NCI-H2107 treated with DMSO at 0.1 percent for 48 hours (cell line): ENCODE measurements around the gene GH2.

Source experiments
- DNase-seq: peaks from one replicate; lab custom pipeline; 2025; ENCODE audit not compliant: unreplicated experiment; lab: John Stamatoyannopoulos, UW

GH2 gene

GRCh38 chr17:63842173-63842539 lies 39.6 kb downstream of the GH2 start:
- DNase-seq: no peak

- peak; percentile 30 for DNase-seq
Observed at GRCh38 chr17:63841350-63842172, 40.2 kb downstream of the GH2 start.

GRCh38 chr17:63840591-63841349 lies 41.0 kb downstream of the GH2 start:
- DNase-seq: no peak

- DNase-seq: peak; percentile 11
Observed at GRCh38 chr17:63838631-63839171, 43.0 kb downstream of the GH2 start.

GRCh38 chr17:63837962-63838600 lies 43.7 kb downstream of the GH2 start:
- DNase-seq: no peak

DNA sequence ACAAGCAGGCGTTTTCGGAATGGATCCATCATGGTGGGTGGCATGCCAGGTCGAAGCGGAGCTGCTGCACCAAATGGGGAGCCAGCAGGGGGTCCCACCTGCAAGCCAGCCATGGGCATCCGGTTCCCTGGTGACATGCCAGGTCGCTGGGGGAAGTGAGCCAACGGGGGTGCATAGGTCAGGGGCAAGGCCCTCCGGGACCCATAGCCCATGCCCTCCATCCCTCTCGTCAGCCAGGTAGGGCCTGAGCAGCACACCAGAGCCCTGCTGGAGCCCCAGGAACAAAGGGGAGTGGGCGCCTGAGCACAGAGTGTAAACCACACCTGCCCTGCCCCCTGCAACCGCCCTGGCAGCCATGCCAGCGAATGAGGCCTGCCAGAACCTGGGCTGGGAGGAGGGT lies 44.3 kb downstream of the GH2 start:
- no peak for DNase-seq

DNA sequence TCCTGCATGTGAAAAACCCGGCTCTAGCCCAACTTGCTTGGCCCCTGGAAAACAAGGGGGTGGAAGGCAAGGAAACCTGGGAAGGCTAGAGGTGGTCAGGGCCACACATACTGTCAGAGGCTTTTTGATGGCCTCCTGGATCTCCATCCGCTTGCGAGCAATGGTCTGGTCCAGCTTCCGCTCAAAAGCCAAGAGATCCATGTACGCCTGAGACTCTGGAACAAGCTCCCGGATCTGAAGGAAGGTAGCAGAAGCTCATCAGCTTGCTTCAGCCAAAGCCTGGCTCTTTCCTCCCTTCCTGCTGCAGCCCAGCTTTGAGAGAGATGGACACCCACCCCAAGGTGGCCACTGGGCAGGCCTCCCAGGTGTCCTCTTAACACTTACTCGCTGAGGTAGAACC lies 44.9 kb downstream of the GH2 start:
- DNase-seq: no peak

DNA sequence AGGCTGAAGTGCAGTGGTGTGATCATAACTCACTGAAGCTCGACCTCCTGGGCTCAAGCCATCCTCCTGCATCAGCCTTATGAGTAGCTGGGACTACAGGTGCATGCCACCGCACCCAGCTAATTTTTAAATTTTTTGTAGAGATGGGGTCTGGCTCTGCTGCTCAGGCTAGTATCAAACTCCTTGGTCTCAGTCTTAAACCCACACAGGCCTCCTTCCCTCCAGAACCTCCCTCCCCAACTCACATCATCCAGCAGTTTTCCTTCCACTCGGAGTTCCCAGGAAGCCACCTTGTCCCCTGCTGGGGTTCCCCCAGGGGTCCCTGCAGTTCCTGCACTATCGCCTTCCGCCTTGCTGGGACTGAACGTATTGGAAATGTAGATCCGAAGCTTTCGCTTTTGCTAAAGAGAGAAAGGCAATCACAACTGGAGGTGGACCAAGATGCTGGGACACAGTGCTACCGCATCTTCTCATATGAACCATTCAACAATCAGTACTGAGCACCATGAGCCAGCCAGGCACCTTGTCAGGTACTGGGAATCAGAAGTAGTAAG lies 46.5 kb downstream of the GH2 start:
- no peak for DNase-seq

DNA sequence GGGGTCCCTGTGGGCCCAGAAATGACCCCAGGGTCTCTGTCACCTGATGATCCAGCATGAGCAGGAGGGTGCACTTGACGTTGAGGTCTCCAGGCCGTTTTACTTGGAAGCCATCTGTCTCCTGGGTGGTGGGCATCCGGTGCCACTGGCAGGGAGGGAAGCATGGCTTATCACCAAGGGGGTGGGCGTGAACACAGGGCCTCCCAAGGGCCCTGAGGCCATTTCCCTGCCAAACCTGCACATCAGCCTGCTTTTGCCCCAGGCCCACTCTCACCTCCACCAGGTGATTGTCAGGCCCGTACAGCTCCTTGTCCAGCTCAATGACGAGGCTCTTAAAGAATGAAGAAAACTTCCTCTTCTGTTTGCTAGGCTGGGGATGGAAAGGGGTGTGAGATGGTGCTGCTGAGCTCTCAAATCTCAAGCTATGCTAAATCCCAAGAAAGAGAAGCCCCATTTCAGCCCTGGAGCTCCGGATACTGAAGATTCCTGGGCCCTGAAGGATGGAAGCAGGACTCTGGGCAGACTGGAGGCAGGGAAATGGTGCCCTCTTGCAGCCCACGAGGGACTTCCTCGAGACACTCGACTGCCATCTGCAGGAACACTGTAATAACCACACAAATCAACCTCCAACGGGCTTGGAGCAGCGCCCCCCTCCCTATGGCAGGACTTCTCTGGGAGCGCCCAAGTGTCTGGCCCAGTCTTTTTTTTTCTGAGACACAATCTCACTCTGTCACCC lies 47.1 kb downstream of the GH2 start:
- DNase-seq: peak; percentile 81

- no peak for DNase-seq
Observed at GRCh38 chr17:63833741-63834373, 47.9 kb downstream of the GH2 start.

DNA sequence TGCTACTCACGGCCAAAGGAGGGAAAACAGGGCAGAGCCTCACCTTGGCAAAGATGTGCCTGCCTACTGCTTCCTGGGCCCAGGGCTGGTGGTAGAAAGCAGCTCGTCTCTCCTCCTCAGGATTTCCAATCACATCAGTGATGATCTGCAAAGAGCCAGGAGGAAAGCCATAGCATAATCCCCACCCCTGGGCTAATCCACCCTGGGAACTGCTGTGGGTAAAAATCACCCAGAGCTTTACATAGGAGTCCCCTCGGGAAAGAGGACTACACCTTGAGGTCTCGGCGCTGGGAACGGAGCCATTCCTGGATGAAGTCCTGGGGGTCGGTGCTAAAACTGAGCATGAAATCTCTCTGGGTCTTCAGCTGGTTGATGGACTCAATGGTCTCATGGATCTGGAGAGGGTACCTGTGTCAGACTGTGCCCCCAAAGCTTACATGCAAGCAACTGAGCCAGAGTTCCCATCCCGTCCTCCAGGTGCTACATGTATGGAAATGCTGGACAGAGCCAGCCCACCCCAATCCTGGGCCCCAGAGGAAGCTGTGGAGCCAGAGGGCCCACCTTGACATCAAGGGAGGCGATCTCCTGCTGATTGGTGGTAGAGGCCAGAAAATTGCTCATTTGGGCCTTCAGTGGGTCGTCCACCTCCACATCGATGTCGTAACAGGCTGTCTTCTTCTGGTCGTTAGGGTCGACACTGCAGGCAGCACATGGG lies 48.6 kb downstream of the GH2 start:
- no peak for DNase-seq

DNA sequence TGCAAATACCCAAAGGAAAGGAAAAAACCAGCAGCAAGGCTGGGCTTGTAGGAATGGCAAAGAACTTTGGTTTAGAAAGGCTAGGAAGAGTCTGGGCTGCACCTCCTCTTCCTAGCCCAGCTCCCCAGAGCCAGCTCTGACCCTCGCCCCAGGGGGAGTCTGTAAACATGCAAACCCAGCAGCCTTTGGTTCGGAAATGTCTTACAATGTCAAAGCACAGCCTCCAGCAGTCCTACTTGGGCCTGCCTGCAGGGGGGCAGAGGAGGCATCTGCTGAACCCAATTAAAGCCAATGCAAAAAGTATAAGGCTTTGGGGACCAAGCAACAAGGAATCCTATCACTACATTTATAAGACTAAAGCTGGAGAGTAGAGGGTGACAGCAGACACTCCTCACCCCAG lies 49.3 kb downstream of the GH2 start:
- DNase-seq: no peak

DNA sequence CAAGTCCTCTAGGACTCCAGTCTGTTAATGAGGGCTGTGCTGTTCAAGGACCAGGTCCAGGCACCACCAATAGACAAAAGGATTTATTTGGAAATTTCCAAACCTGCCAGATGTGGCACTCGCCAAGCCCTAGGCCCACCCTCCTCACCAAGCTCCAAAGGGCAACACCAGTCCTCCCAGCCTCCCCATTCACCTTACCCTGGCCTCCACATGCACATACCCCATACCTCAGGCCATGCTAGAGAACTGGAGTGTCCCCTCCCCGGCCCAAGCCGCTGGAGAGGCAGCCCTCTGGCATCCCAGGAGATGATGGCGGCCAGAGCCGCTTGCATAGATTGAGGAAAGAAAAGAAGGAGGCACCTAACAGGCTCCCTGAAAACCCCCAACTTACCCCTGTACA lies 49.7 kb downstream of the GH2 start:
- no peak for DNase-seq

- DNase-seq: no peak
Observed at GRCh38 chr17:63831505-63831904, 50.2 kb downstream of the GH2 start.

GRCh38 chr17:63830904-63831491 lies 50.7 kb downstream of the GH2 start:
- DNase-seq: no peak

GRCh38 chr17:63830278-63830677 lies 51.5 kb downstream of the GH2 start:
- no peak for DNase-seq
